HG03378 (cell line): Measurements from ENCODE around the gene ZSWIM6.

Experiments used
- ATAC-seq: cut with Tn5 transposase; IDR thresholded peaks from one replicate; pipeline ENCODE4 v1.9.1; 2021; ENCODE audit warnings: mild to moderate bottlenecking, moderate library complexity; ENCODE audit not compliant: unreplicated experiment

ZSWIM6 gene

DNA sequence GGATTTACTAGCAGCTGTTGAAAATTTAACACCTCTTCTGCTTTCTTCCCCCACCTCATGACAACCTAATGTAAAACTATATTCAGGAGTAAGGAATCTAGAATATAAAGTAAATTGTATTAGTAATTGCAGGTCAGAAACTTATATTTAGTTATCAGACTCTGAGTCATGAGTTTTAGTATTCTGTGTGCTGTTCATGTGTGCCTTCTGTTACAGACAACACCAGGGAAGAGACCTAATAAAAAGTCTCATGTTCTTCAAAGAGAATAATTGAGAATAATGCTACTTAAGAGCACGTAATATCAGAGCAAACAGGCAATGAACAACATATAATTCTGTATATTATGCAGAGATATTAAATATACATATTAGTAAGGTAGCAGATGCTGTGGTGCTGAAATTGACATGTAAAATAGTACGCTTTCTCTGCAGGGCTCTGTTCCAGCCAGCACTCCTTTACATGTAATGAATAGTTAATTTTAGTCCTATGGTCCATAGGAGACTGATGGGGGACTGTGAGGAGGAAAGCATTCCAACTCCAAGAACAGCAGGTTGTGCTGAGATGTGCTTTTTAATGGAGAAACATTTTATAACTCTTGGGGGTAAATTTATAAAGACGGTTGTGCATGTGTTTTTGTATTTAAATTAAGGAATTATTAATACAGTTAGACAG is 106.4 kb downstream of the ZSWIM6 start:
- no peak for ATAC-seq

DNA sequence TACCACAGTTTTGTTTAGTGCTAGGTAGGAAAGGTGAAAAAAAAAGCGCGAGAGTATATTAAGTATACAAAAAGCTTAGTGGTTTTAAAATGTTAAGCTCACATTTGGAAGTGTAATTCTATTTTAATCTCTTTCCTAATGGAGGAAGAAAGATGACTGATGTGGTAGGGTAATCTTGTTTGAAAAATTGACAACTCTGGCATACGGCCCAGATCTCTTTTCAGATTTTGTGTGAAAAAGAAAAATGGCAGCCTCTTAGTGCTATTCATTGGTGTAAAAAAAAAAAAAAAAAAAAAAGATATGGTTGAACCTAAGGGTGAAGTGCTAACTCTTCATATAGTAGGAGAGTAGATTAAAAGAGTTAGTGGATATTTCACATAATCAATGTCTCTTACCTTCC is 108.0 kb downstream of the ZSWIM6 start:
- no peak for ATAC-seq

DNA sequence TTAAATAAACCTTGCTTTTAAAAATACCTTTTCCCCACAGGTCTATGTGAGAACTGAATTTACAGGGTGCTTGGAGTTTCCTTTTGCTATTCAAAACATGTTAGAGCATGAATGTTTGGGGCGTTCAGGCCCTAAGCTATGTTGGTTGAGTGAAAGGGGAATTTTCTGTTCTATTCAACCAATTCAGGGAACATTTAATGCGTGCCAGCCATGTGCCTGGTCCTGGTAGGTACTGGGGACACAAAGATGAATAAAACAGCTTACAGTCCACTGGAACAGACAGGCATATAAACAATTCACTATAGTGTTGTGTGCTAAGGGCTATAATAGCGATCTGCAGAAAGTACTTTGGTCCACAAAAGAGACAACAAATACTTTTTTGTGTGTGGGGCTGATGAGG is 108.5 kb downstream of the ZSWIM6 start:
- ATAC-seq: no peak

DNA sequence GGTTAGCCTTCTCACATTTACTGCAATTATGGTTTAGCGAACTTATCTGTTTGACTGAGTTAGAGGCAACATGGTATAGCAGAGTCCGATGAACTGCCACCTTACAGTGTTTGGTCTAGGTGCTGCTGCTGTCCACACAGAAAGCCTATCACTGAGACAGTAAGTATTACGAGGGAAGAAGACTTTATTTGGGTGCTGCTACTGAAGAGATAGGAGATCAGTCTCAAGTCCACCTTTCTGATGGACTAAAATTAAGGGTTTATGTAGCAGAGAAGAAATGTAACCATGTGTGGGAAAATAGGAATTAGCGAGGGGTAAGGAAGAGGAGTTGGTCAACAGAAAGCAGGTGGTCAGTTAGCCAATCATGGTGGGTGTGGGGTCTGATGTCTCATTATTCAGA is 109.7 kb downstream of the ZSWIM6 start:
- ATAC-seq: no peak

DNA sequence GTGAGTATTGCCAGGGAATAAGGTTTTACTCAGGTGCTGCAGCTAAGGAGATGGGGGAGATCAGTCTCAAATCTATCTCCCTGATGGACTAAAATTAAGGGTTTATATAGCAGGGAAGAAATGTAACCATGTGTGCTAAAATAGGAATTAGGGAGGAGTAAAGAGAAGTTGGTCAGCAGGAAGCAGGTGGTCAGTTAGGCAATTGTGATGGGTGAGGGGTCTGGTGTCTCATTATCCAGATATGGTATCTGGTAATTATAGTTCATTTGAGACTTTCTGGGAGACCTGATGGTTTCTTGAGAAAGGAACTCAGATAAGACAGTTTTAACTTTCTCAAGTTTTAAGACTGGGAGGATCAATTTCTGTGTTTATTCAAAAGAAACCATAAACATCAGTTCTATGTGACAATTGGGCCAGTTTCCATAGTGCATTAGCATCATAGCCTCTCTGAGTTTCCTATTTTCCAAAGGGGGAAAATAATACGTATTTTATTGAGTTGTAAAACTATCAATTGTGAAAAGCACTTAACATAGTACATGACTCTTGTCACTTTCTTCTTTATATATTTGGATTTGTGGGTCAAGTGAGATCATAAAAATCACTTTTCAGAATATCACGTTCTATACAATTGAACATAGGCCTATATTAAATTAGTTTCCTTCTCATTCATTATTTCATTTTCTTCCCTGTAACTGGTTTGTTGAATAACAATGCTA is 115.9 kb downstream of the ZSWIM6 start:
- ATAC-seq: no peak

DNA sequence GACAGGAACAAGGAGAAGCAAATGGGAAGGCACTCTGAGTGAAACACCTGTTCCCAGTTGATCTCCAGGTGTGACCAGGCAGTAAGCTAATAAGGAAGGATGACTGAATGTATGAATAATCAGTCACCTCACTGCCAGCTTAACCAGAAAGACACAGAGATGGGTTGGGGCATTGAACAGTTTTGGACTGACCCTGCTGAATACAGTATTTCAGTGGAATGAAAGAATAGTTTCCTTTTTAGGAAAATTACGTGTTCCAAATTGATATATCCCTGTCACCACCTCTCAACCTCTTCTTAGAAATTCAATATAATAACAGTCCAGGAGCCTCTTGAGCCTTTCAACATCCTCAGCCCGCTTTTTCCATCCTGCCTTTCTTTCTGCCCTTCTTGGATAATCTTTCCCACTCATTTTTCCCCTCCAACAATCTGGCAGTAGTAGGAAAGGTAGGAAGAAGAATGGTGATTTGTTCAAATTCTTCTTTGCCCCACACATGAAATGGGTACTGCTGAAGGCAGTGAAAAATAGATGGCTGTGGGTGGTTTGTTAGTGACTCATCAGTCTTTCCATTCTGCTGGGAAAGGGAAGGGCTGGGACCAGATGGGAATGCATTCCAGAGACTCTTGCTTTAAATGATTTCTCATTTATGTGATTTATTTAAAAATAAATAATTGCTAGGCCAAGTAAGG is 117.9 kb downstream of the ZSWIM6 start:
- no peak for ATAC-seq

DNA sequence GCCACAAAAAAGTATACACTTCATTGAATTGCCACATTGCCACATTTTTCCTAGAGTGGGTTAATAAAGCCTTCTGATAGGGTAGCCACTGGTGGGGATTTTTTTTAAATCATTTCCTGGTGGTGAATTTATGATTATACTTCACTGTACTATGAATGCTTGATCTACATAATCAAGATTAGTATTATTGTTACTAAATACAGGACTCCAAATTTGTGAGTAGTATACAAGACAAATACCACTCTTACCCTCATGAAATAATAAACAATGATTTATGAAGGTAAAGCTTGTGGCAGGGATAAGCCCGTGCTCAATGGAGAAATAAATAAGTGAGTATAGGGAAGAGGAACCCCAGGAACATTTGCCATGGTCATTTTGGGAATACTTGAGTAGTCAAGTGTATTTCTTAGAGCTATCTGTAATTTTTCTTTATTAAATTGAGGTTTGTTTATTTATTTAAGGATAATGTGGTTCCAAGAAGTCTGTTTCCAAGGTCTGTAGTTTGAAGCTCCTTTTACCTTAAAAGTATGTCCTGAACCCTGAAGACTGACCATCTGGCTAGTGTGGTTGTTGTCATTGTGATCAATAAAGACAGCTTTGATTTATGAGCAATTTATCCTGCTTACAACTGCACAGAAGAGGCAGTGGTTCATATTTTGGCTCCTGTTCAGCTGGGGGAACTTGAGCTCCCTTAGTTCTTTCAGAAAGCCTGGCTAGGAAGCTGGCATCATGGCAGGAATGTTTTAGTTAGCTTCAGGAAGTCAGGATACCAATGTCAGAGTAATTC is 118.6 kb downstream of the ZSWIM6 start:
- ATAC-seq: no peak

DNA sequence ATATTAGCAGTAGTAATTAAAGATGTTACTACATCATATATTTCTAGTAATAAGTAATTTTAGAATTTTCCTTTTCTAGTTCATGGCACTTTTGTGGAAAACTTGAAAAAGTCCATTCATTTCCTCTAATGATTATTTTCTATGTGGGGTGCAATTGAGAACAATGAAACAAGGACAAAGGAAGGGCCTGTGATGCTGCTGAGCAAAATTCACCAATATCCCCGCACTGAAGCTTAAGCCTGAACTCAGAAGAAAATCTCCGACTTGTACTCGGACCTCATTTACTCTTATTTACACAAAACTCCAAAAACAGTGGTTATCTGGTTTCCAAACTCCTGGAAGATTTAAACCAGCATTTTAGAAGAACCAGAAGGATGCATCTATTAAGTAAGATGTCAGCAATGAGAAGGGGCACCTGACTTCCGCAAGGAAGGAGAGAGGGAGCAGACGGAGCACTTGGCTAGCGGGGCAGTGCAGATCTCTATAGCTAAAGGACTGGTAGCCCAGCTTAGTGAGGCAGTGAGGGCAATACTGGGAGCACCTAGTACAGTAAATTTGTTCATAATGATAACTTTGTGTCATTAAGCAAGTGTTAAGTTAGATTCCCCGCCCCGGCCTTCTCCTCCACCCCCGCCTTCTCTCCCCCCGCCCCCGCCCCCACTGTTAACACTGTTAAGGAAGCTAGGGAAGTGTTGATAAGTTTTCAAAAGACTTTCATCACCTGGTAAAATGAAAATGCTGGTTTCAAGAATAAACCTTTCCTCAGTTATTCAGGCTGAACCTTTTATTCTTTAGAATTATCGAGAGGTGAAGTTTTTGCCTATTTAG is 123.3 kb downstream of the ZSWIM6 start:
- ATAC-seq: no peak

DNA sequence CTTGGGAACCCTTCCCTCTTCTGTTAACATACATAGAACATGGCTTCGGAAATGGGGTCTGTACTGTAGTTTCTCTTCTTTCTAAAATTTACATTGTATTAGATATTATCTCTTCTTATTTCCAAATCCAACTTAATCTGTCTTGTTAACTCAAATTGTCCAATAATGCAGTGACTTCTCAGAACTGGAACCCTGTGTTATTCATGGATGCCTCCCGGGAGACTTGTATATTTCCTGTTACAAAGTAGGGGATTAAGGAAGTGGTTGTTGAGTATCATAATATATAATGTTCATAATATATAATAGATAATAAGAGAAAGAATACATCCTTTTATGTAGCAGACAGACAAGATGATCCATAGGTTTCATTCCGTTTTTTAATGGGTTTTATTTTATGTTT is 128.4 kb downstream of the ZSWIM6 start:
- no peak for ATAC-seq

DNA sequence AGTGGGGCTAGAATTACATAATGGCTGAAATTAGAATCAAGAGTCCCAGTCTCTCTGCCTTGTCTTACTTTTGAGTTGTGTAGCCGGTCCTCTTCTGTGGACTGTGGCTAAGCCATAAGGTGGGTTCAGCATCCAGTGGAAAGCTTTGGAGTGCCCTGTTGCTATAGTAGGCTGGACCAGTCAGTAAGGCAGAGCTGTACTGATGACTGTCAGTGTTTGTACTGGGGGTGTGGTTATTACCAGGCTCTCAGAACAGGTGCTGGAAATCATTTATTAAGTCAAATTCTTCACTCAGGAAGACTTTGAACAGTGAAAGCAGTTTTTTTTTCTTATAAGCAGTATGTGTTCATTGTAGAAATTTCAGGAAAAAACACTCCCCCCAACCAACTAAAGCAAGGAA is 129.4 kb downstream of the ZSWIM6 start:
- ATAC-seq: no peak

DNA sequence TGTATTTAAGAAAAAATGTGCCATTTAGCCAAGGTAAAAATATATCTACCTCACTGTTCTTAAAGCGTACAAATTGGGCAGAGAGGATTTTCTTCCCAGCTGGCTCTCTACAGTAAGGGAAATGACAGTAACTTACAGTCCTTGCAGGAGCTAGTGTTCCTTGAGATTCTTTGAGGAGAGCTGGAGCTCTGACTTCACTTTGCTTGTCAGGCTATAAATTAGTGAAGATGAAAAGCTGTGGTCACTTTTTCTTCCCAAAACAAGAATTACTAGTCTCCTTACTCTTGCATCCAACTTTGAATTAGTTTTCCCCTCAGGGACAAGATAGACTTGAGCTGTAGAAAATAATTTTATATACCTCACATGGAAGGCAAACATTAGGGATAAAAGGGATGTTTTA is 129.9 kb downstream of the ZSWIM6 start:
- ATAC-seq: no peak

DNA sequence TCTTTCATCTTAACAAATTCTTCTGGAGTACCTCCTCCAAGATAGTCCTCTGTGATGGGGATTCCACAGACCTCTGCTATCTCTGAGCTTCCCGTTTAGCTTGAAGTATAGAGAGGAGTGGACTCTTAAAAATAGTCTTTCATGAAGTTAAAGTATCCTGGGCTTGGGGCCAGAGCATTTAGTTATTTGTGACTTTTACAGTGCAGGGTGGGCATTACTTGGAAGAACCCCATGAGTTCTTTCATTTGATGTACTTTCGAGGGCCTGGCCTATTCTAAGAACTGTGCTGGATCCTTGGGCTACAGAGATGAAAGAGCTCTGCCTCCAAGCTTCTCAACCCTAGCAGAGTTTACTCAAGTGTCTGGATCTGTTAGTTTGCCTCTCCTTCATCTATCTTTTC is 131.5 kb downstream of the ZSWIM6 start:
- ATAC-seq: no peak

DNA sequence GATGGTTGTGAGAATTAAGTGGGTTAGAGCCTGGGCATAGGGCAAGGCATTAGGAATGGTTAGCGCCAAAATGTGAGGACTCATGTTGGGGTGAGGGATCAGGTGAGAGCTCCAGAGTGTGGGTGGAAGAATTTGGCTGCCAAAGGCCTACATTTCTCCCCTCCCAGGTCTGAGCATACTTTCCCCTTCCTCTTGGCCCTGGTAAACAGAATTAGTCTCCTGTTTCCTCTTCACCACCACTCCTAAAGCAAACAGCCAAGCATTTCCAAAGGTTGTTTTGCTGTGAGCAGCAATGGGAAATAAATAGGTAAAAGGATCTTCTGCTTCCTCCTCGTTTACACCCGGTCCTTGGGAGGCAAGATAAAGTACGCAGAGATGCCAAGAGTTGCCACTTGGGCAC is 132.5 kb downstream of the ZSWIM6 start:
- no peak for ATAC-seq

DNA sequence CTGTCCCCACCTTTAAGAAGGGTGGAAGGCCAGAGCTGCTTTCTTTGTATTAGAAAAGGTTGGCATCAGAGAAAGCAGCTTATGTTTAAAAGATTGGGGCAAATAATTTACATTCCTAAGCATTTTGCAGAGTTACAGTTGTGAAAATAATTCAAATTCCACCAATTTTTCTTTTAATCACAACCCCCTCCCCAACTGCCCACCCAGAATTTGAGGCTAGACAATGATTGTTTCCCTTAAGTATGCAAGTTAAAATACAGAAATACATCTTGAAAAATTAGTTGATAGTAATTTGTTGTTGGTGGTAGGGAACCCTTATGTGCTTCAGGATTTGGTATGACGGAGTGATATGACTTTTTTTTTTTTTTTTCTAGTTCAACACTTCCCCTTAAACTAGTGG is 133.0 kb downstream of the ZSWIM6 start:
- ATAC-seq: no peak

DNA sequence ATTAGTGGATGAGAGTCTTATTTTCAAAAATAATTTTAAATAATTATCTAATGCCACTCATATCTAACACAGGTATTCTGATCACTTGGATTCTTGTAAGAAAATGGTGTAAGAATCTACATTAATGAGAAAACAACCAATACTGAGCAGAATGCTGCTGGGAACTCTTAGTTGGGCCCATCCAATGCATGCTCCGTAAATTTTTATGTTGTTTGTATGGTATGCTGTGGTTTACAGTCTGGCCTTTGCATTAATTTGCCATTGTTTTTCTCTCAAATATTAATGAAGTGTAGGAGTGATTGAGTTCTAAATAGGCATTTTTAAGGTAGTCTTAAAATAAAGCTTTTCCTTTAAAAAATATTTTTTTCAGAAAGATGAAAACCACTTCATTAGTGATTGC is 133.4 kb downstream of the ZSWIM6 start:
- ATAC-seq: no peak

DNA sequence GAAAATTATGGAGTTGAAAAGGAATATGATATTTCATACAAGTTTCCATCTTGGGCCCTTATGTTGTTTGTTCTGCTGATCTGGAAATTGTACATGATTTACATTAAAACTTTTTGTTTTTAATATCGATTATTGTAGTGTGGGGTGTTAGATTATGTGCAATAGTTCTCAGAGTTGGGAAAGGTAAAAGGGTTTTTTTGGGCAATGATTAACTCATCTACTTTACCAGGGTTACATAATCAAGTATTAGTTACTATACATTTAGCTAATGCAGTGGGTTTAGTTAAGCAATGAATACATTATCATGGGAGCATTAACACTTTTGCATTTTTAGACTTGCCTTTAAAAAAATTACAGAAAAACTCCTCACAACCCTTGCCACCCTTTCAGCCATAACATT is 134.0 kb downstream of the ZSWIM6 start:
- no peak for ATAC-seq

DNA sequence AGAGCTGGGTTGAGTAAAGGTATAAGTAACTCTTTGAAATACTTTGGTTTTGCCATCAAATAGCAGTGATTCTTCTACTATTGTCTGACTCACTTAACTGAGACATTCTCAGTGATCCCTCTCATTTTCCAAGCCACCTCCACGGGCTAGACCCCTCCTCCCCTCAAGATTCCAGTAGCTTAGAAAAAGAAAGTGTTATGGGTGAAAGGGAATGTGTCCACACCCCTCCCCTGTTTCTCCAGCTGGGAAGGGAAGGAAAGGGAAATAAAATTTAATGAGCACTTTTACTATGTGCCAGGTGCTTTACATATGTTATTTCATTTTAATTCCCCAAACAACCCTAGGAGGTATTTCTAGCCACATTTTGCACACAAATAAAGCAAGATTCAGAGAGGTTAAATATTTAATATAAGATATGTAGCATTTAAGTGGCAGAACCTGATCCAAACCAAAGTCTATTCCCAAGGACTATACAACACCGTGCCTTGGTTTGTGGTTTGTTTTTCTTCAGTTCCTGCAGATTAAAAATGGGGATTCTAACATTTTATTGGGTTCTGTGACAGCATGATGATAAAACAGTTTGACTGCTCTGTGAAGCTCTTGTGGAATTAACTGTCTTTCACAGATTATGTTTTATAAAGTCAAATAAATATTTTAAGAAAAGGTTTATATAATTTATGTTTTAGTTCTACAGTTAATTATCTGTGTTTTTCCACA is 135.9 kb downstream of the ZSWIM6 start:
- ATAC-seq: no peak

DNA sequence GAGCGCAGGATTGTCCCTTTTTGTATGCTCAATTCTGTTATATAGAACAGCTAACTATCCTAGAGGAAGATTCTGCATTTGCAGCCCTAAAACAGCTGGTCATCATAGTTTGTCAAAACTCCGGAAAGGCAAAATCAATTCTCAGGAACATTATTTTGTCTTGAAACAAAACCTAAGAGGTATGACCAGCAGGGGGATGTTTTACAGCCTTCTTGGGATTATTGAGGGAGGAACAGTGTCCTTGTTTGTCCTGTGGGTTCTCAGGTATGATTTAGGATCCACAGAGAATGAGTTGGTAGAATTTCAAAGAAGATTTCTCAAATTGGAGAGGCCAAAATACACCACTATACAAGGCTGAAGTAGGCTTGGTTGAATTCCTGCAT is 136.4 kb downstream of the ZSWIM6 start:
- no peak for ATAC-seq

DNA sequence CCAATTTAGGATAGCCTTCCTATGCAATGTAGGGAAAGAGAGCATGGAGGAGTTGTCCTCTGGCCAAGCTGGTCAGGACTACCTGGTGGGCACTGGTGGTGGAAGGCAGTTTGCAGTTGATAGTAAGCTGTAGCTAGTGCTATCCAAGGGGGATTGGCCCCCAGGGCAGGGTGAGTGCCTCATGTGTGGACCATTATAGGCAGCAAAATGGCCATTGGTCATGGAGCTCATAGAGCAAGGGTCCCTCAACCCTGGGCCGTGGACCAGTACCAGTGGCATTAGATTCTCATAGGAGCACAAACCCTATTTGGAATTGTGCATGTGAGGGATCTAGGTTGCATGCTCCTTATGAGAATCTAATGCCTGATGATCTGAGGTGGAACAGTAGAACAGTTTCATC is 139.3 kb downstream of the ZSWIM6 start:
- ATAC-seq: no peak
